ENCODE measurements around the gene NLGN4Y. TPM values are rescaled to one million over a fixed set of nuclear protein-coding genes. Genes with fewer than 3 reads are reported as not detected.

Gene NLGN4Y
- total and polyA plus RNA-seq, 2 of the 13 experiments (the other 11 are each of a cell fraction or from before 2014, with no cell fraction given) = 6.0 to 16.5 TPM

- TF ChIP-seq, protein P1, sequence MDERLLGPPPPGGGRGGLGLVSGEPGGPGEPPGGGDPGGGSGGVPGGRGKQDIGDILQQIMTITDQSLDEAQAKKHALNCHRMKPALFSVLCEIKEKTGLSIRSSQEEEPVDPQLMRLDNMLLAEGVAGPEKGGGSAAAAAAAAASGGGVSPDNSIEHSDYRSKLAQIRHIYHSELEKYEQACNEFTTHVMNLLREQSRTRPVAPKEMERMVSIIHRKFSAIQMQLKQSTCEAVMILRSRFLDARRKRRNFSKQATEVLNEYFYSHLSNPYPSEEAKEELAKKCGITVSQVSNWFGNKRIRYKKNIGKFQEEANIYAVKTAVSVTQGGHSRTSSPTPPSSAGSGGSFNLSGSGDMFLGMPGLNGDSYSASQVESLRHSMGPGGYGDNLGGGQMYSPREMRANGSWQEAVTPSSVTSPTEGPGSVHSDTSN (CRISPR knock-in tag; IDR thresholded peaks at IDR 0.05) = no peak
- TF ChIP-seq ZNF775 (CRISPR knock-in tag; IDR thresholded peaks at IDR 0.05; ENCODE audit: borderline replicate concordance) (no peak), ZNF552 (CRISPR knock-in tag; IDR thresholded peaks at IDR 0.05; ENCODE audit: borderline replicate concordance) (no peak), SIX4 (CRISPR knock-in tag; IDR thresholded peaks at IDR 0.05) (no peak), ZNF782 (CRISPR knock-in tag; IDR thresholded peaks at IDR 0.05; ENCODE audit: borderline replicate concordance) (no peak), FOSL2 (CRISPR knock-in tag; IDR thresholded peaks at IDR 0.05) (peak; percentile 13; the same call in 1 of the 2 replicates), FOXA1 (IDR thresholded peaks at IDR 0.05) (no peak), FOXA1 (CRISPR knock-in tag; IDR thresholded peaks at IDR 0.05) (peak; percentile 60), ZSCAN21 (CRISPR knock-in tag; IDR thresholded peaks at IDR 0.05; ENCODE audit: borderline replicate concordance) (no peak), ZNF30 (CRISPR knock-in tag; IDR thresholded peaks at IDR 0.05) (no peak), SRSF4 (IDR thresholded peaks at IDR 0.05; ENCODE audit: low read depth, low read length, poor library complexity, severe bottlenecking) (no peak), ZFP90 (CRISPR knock-in tag; IDR thresholded peaks at IDR 0.05; ENCODE audit: borderline replicate concordance) (no peak), FOSL1 (CRISPR knock-in tag; IDR thresholded peaks at IDR 0.05; ENCODE audit: borderline replicate concordance) (peak; percentile 22; the same call in 1 of the 2 replicates), FOXP4 (CRISPR knock-in tag; IDR thresholded peaks at IDR 0.05) (peak; percentile 16; the same call in 1 of the 2 replicates)
- TF ChIP-seq, protein P2, sequence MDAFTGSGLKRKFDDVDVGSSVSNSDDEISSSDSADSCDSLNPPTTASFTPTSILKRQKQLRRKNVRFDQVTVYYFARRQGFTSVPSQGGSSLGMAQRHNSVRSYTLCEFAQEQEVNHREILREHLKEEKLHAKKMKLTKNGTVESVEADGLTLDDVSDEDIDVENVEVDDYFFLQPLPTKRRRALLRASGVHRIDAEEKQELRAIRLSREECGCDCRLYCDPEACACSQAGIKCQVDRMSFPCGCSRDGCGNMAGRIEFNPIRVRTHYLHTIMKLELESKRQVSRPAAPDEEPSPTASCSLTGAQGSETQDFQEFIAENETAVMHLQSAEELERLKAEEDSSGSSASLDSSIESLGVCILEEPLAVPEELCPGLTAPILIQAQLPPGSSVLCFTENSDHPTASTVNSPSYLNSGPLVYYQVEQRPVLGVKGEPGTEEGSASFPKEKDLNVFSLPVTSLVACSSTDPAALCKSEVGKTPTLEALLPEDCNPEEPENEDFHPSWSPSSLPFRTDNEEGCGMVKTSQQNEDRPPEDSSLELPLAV (CRISPR knock-in tag; conservative IDR thresholded peaks at IDR 0.05; ENCODE audit: low read depth) = no peak
These were observed 109.4 kb downstream of the NLGN4Y start (continued) for GRCh38 chrY:14633718-14634117.

All from HepG2 (cell line).